Activated CD4-positive, alpha-beta memory T cell treated with anti-CD3 and anti-CD28 coated beads for 36 hours (primary cell): ENCODE data around the gene NPEPL1. TPM values are rescaled to one million over a fixed set of nuclear protein-coding genes. Genes with fewer than 3 reads are reported as not detected.

Experiments used
- CTCF ChIA-PET: fragments of 350-600 bp; sonication (Branson Sonifier 250); formaldehyde crosslinking; loops from one replicate; lab custom pipeline; 2021; ENCODE audit warnings: antibody characterized with exemption, inconsistent platforms; lab: Charles Lee
- POLR2A ChIA-PET: fragments of 350-600 bp; sonication (Branson Sonifier 250); formaldehyde crosslinking; loops from one replicate; lab custom pipeline; 2021; ENCODE audit warnings: antibody characterized with exemption; lab: Charles Lee
- DNase-seq: peaks from one replicate; pipeline ENCODE4 v3.0.0-alpha.2; 2020
- H3K27ac Mint-ChIP-seq: one replicate; pipeline ENCODE4 v1.8.0; 2021; ENCODE audit warnings: mixed read lengths
- H3K27me3 Mint-ChIP-seq: one replicate; pipeline ENCODE4 v1.8.0; 2021; ENCODE audit warnings: mixed read lengths
- H3K36me3 Mint-ChIP-seq: one replicate; pipeline ENCODE4 v1.8.0; 2021; ENCODE audit warnings: mixed read lengths
- H3K4me1 Mint-ChIP-seq: one replicate; pipeline ENCODE4 v1.8.0; 2021; ENCODE audit warnings: low read depth, mixed read lengths
- H3K4me3 Mint-ChIP-seq: one replicate; pipeline ENCODE4 v1.8.0; 2021; ENCODE audit warnings: mild to moderate bottlenecking, mixed read lengths
- H3K9me3 Mint-ChIP-seq: one replicate; pipeline ENCODE4 v1.8.0; 2021; ENCODE audit warnings: mixed read lengths
- intact Hi-C: fragments of 100-400 bp; cut with micrococcal nuclease; formaldehyde crosslinking; loops from one replicate; pipeline ENCODE4 v1.15.1; 2023
- total RNA-seq, 2 experiments: library from RNA; stranded (reverse); gene quantifications; one replicate each; pipeline ENCODE4 v1.2.3, GENCODE V29; 2021

Gene NPEPL1
- total RNA-seq, 2 experiments from 2014 or later = 17.8 to 18.8 TPM

DNA sequence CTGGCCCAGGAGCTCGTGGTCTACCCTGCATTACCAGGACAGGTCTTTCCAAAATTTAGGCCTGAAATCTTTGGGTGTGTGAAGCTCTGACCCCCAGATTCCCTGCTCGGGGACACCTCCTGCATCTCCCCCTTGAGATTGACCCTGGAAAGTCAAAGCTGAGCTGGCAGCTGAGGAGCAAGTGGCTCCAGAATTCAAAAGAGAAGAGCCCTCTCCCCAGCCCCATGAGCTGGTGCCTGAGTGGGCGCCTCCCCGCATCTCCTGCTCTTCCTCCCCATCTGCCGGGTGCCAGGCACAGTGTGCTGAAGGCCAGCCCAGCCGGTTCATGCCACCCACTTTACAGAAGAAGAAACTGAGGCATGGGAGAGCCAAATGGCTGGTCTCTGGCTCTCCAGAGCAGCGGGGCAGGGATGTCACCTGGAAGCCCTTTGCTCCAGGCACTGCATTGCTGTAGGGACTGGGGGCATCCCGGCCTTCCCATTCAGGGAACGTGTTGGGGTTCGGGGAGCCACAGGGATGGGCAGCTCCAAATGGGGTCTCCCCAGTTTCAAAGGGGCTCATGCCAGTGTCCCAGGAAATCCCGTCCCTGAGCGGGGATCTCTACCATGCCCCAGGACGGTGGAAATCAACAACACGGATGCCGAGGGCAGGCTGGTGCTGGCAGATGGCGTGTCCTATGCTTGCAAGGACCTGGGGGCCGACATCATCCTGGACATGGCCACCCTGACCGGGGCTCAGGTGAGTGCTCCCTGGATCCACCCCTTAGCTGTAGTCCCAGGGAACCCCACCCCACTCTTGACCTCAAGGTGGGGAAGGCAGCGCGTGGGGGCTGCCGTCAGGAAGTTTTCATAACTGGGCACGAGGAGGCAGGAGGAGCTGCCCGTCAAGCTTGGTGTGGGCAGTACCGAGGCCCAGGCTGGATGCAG, 20.5 kb downstream of the NPEPL1 start:
- Mint-ChIP-seq H3K27ac (no peak overlapping the region), H3K4me1 (no peaks in the 10 kb centered on the region), H3K36me3 (no peaks in the 10 kb centered on the region), H3K9me3 (no peaks in the 10 kb centered on the region), H3K27me3 (no peaks in the 10 kb centered on the region), H3K4me3 (no peak overlapping the region)
- ChIA-PET POLR2A (no interaction called here), CTCF (no interaction called here)
- peak; percentile 5 for DNase-seq
- intact Hi-C loops = no loop called here

GRCh38 chr20:58713801-58714339, 21.3 kb downstream of the NPEPL1 start:
- Mint-ChIP-seq H3K9me3 (no peaks in the 10 kb centered on the region), H3K36me3 (no peaks in the 10 kb centered on the region), H3K27me3 (no peaks in the 10 kb centered on the region), H3K27ac (no peak overlapping the region), H3K4me1 (no peaks in the 10 kb centered on the region), H3K4me3 (no peak overlapping the region)
- no peak for DNase-seq
- intact Hi-C loops = no loop called here
- POLR2A ChIA-PET = no interaction called here
- CTCF ChIA-PET = no interaction called here

DNA sequence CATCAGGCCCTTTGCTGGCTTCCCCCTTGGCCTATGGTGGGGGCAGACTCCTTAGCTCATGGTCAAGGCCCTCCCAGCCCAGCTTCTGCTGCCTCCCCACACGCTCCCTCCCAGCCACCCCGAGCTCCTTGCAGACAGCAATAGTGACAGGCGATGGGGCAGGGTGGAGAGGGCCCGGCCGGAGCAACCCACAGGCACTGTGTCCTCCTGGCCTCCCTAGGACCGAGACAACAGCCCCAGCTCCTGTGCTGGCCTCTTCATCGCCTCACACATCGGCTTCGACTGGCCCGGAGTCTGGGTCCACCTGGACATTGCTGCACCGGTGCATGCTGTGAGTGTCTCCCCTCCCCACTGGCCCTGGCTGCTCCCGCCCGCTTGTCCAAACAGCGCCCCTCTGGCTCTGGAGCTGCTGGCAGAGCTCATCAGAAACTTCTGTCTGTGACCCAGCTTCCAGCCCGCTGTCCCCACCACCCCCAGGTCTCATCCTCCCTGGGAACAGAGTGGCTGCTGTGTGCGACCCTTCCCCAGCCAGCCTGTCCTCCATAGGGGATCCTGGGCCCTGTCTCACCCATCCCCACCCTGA, 21.8 kb downstream of the NPEPL1 start:
- no peaks in the 10 kb centered on the region for H3K4me1 Mint-ChIP-seq
- peak; percentile 2 for DNase-seq
- H3K27me3 Mint-ChIP-seq = no peaks in the 10 kb centered on the region
- H3K27ac Mint-ChIP-seq = no peak overlapping the region
- H3K36me3 Mint-ChIP-seq = no peaks in the 10 kb centered on the region
- intact Hi-C loops = no loop called here
- H3K4me3 Mint-ChIP-seq = no peak overlapping the region
- H3K9me3 Mint-ChIP-seq = no peaks in the 10 kb centered on the region
- POLR2A ChIA-PET = no interaction called here
- CTCF ChIA-PET = no interaction called here

DNA sequence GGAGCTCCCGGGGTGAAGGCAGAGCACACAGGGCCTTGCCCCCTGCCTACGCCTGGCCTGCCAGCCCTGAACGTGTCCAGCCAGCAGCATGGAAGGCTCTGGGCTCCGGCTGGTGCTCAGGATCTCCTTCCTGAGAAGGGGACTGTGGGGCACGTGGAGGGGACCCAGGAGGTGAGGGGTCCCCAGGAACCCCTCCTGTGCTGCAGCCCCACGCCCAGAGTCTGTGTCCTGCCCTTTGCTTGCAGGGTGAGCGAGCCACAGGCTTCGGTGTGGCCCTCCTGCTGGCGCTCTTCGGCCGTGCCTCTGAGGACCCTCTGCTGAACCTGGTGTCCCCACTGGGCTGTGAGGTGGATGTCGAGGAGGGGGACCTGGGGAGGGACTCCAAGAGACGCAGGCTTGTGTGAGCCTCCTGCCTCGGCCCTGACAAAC, 22.3 kb downstream of the NPEPL1 start:
- no peaks in the 10 kb centered on the region for H3K36me3 Mint-ChIP-seq
- CTCF ChIA-PET = no interaction called here
- POLR2A ChIA-PET = no interaction called here
- H3K9me3 Mint-ChIP-seq = no peaks in the 10 kb centered on the region
- H3K4me3 Mint-ChIP-seq = no peak overlapping the region
- DNase-seq = peak; percentile 3
- no peaks in the 10 kb centered on the region for H3K4me1 Mint-ChIP-seq
- intact Hi-C loops = no loop called here
- no peak overlapping the region for H3K27ac Mint-ChIP-seq
- H3K27me3 Mint-ChIP-seq = no peaks in the 10 kb centered on the region

- no peaks in the 10 kb centered on the region for H3K4me1 Mint-ChIP-seq
- intact Hi-C loops = no loop called here
Measured at GRCh38 chr20:58715391-58715800, 22.8 kb downstream of the NPEPL1 start.

DNA sequence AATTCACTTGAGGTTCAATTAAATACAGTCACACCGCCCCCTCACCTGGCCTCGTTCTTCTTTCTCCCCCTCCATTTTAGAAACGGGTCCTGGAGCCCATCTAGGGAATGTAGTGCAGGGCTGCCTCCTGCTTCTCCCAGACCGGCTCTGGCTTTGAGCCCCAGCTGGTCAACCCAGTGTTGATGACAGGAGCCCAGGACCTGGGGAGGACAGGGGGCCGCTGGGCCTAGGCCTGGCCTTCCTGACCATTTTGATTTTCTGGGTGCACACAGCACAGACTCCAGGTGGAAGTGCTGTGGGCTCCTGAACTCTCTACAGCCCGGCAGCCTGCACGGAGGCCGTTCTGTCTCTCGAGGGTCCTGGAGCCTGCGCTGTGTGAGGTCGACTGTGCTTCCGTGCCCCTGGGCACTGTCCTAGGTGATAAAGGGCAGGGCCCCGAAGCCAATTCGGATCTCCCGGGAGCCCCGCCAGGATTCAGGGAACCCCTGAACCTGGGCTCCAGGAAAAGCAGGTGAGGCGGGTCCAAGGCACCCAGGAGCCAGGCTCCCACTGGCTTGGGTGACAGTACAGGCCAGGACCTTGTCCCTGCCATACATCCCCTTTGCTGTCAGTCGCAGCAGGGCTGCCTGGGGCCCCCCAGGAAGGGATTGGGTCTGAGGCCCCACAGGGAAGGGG, 23.3 kb downstream of the NPEPL1 start:
- Mint-ChIP-seq H3K27me3 (peaks cover 6% of the 10 kb centered on the region), H3K9me3 (no peaks in the 10 kb centered on the region), H3K27ac (no peak overlapping the region), H3K4me3 (no peak overlapping the region), H3K4me1 (no peaks in the 10 kb centered on the region), H3K36me3 (no peaks in the 10 kb centered on the region)
- ChIA-PET POLR2A (interaction anchor here (0.5 kb wide), 1 partner anchor 1314 kb away, joined by 3 read pairs; no protein-coding TSS in a partner anchor), CTCF (no interaction called here)
- intact Hi-C loops = no loop called here
- DNase-seq = no peak

More at GRCh38 chr20:58715391-58715800, 22.8 kb downstream of the NPEPL1 start:
- Mint-ChIP-seq H3K4me3 (no peak overlapping the region), H3K27ac (no peak overlapping the region), H3K9me3 (no peaks in the 10 kb centered on the region), H3K36me3 (no peaks in the 10 kb centered on the region), H3K27me3 (peaks cover under 1% of the 10 kb centered on the region)
- CTCF ChIA-PET = no interaction called here
- POLR2A ChIA-PET = no interaction called here
- no peak for DNase-seq

DNA sequence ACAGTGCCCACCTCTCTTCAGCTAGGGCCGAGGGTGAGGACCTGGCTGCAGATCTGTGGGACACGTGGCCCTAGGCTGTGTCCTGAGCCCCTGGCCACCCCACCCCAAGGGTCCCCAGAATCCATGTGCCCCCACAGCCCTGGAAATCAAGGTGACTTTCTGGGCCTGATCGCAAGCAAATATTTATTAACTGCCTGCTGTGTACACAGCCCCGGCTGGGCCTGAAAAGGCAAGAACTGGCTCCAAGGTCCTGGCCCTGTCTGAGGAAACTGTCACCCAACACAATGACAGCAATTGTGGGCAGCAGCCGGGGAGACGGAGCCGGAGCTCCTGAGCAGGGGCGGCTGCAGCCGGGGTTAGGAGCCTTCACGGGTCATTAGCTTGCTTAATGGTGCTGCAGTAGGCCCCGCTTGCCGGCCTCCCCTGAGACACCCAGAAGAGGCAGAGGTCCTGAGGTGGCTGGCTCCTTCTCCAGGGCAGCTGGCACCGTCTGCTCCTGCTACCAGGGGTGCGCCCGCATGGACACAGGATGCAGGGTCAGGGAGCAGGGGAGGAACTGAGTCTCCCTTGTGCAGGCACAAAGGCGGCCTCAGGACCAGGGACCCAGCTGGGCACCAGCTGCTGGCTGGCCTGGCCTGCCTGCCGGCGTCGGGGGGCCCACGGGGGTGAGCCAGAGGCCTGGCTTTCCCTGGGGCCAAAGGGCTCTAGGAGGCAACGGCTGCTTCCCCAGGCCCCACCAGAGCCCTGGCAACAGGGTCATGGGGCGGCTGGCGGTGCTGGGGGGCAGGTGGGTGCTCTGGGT, 24.1 kb downstream of the NPEPL1 start:
- POLR2A ChIA-PET = interaction anchor here (0.5 kb wide), 1 partner anchor 1313 kb away, joined by 3 read pairs; no protein-coding TSS in a partner anchor
- H3K9me3 Mint-ChIP-seq = no peaks in the 10 kb centered on the region

DNA sequence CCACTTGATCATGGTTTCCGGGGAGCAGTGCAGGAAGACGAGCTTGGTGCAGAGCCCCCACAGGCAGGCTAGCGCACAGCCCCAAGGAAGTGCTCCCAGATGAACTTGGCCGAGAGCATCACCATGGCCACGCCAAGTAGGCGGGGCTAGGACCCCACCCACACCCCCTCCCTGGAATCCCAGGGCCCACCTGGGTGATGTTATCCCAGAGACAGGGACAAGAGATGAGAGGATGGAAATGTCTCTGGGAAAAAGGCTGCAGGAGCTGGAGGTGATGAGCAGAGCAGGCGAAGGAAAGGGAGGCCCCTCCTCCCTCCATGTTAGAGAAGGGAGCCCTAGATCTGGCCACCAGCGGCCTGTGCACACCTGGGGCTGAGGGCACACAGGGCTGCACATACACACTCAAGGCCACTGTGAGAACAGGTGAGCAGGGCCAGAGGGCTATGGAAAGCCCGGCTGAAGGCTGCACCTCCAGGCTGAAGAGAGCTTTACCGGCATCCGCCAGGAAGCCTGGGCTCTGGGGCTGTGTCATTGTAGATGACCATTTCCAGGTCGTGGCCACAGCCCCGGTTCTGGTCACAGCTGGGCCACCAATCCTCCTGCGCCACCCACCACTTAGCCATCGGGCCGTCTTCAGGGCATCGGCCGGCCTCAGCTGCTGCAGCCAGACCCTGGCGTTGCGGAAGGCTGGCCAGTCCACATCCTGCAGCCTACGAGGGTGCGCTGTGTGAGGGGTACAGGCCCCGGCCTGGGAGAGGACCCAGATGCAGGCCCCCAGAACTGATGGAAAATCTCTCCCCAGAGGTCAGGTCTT, 24.9 kb downstream of the NPEPL1 start:
- H3K27ac Mint-ChIP-seq = no peak overlapping the region
- H3K36me3 Mint-ChIP-seq = no peaks in the 10 kb centered on the region
- H3K4me1 Mint-ChIP-seq = no peaks in the 10 kb centered on the region
- intact Hi-C loops = no loop called here
- H3K9me3 Mint-ChIP-seq = no peaks in the 10 kb centered on the region
- H3K27me3 Mint-ChIP-seq = peaks cover 17% of the 10 kb centered on the region
- H3K4me3 Mint-ChIP-seq = no peak overlapping the region
- CTCF ChIA-PET = no interaction called here
- peak; percentile 6 for DNase-seq
- POLR2A ChIA-PET = no interaction called here

More for the DNA sequence above, 24.1 kb downstream of the NPEPL1 start:
- CTCF ChIA-PET = no interaction called here
- H3K4me3 Mint-ChIP-seq = no peak overlapping the region
- H3K27me3 Mint-ChIP-seq = peaks cover 10% of the 10 kb centered on the region
- no peaks in the 10 kb centered on the region for H3K4me1 Mint-ChIP-seq
- intact Hi-C loops = no loop called here
- no peaks in the 10 kb centered on the region for H3K36me3 Mint-ChIP-seq
- peak; percentile 5 for DNase-seq
- H3K27ac Mint-ChIP-seq = no peak overlapping the region

- no peaks in the 10 kb centered on the region for H3K4me1 Mint-ChIP-seq
- intact Hi-C loops = no loop called here
- POLR2A ChIA-PET = no interaction called here
- CTCF ChIA-PET = no interaction called here
- no peaks in the 10 kb centered on the region for H3K36me3 Mint-ChIP-seq
- no peak for DNase-seq
- no peak overlapping the region for H3K4me3 Mint-ChIP-seq
- H3K27me3 Mint-ChIP-seq = peaks cover 22% of the 10 kb centered on the region
- H3K9me3 Mint-ChIP-seq = no peaks in the 10 kb centered on the region
- no peak overlapping the region for H3K27ac Mint-ChIP-seq
Measured at GRCh38 chr20:58718121-58718563, 25.5 kb downstream of the NPEPL1 start.

GRCh38 chr20:58718729-58719128, 26.1 kb downstream of the NPEPL1 start:
- ChIA-PET POLR2A (no interaction called here), CTCF (no interaction called here)
- DNase-seq = no peak
- no peak overlapping the region for H3K4me3 Mint-ChIP-seq
- no peaks in the 10 kb centered on the region for H3K9me3 Mint-ChIP-seq
- H3K4me1 Mint-ChIP-seq = no peaks in the 10 kb centered on the region
- H3K27ac Mint-ChIP-seq = no peak overlapping the region
- H3K27me3 Mint-ChIP-seq = peaks cover 22% of the 10 kb centered on the region
- no peaks in the 10 kb centered on the region for H3K36me3 Mint-ChIP-seq
- intact Hi-C loops = no loop called here

DNA sequence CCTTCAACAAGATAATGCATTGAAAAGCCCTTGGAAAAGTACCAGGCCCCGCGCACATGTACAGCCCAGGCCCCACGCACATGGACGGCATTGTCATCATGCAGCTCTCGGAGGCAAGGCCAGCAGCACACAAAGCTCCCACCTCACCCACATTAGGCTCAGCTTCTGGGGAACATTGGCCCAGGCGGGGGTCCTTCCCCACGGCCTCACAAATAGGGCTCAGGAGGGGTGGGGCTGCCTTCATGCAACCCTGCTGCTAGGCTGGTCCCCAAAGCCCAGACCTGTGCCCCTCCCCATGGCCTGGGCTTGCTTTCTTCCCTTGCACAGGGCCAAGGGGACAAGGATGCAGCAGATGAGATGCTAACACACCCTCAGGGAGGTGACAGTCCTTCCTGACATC, 26.7 kb downstream of the NPEPL1 start:
- no peak overlapping the region for H3K27ac Mint-ChIP-seq
- no peaks in the 10 kb centered on the region for H3K4me1 Mint-ChIP-seq
- H3K9me3 Mint-ChIP-seq = no peaks in the 10 kb centered on the region
- H3K36me3 Mint-ChIP-seq = no peaks in the 10 kb centered on the region
- CTCF ChIA-PET = no interaction called here
- POLR2A ChIA-PET = no interaction called here
- DNase-seq = no peak
- peaks cover 22% of the 10 kb centered on the region for H3K27me3 Mint-ChIP-seq
- intact Hi-C loops = no loop called here
- no peak overlapping the region for H3K4me3 Mint-ChIP-seq
